ENCODE results near the gene FAM168B.

FAM168B gene

DNA sequence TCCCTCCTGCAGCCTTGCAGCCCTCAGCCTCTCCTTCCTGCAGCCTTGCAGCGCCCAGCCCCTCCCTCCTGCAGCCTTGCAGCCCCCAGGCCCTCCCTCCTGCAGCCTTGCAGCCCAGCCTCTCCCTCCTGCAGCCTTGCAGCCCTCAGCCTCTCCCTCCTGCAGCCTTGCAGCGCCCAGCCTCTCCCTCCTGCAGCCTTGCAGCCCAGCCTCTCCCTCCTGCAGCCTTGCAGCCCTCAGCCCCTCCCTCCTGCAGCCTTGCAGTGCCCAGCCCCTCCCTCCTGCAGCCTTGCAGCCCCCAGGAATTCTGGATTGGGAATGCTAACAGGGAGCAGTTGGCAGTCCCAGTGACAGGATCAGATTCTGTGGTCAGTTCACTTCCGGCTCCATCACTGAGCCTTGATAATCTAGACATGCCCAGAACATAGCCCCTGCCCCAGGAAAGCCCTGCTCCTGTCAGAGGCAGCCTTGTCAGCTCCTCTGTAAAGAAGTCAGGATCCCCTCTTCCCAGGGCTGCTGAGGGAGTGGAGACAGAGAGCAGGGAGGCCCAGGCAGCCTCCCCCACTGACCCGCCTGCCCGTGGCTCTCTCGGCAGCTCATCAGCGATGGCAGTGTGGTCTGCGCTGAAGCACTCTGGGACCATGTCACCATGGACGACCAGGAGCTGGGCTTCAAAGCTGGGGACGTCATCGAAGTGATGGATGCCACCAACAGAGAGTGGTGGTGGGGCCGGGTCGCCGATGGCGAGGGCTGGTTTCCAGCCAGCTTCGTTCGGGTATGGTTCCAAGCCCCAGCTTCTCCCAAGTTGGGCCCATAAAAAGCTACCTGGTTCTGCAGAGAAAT, 54.8 kb downstream of the FAM168B start:
- no peak for DNase-seq

DNA sequence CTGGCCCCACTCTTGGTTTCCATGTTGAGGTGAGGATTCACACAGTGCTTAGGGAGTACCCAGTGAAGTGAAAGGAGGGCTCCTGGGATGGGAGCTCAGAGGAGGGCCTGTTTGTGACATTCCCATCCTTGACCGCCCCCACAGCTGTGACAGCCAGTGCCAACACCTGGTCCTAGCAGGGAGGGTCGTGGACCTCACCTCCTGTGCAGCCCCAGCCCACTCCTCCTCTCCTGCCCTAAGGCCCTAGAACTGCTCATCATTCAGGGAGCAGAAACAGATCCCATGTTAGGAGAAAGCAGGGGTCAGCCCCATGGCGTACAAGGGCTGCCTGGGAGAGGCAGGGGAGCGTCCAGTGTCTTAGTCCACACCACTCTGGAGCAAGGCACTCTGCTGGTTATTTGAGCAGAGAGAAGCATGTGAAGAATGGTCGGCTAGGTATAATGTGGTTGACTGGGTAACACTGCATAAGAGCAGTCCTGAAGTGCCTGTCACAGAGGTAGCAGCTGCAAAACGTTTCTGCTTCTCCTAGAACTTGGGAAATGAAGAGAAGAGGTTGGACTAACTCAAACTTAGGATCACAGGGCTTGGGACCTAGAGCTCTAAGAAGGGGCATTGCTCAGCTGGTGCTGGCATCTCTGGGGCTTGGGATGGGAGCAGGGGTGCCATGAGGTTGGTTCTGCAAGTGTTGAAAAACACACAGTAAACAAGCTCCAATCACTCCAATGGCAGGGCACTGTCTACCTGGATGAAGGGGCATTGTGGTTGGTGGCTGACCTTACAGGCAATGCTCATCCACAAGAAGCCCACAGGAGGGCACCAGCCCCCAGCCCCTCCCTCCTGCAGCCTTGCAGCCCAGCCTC, 55.6 kb downstream of the FAM168B start:
- DNase-seq, result no peak

DNA sequence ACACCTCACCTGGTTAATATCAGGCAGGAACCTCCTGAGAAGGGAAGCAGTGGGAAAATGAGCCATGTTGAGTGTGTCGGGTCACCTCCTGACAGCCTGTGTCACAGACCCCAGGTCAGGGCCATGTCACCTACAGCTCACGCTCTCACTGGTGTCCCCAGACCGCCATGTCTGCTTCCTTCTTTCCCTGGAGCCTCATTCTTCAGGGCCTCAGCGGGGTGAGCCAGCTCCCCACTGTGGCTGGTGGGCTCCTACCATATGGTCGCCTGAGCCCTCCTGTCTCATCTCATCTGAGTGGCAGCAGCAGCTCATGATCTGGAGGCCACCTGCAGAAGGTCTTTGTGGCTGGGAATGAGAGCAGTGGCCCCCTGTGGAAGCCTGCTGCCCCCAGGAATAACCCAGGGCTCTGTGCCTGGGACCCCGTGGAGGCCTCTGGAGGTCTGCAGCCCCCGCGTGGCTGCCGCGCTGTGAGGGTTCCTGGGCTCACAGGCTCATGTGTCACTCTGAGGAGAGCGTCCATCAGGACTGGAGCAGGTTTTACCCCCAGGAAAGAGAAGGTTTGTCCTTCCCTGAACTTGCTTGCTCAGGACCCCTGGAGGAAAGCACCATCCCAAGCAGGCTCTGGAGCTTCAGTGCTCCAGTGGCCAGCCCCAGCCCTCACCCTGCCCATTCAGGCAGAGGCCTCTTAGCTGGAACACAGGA, 56.4 kb downstream of the FAM168B start:
- DNase-seq, result no peak

DNA sequence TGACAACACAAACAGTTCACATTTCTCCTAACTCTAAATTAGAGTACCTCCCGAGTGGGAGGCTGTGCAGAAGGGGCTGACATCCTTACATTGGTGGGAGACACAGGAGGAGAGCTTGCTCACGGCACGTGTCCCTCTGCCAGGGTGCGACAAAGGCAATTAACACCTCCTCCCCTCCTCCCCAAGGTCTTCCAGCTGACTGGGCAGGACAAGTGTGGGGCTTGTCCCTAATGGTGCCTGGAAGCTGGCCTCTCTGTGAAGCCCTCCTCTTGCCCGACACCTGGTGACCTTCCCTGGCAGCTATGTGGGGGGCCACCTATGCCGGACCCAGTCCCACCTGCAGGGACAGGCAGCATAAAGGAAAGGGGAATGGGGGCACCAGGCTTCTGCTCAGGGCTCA, 57.0 kb downstream of the FAM168B start:
- DNase-seq, result no peak

DNA sequence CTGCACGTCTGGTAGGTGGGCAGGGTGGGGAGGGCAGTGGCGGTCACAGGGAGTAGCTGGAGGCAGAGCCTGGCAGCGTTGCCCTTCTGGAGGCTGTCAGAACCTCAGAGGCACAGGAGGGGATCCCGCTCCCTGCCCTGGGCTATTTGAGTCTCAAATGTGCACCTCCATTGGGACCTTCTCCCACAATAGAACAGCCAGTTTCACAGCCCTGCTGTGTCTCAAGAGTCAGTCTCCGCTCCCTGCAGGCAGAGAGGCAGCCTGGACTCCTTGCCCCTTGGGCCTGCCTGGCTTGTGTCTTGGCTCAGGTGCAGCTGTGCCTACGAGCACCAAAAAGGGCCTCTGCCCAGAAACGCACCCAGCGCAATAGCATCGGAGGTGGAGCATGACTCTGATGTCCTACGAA, 57.4 kb downstream of the FAM168B start:
- DNase-seq, result no peak

DNA sequence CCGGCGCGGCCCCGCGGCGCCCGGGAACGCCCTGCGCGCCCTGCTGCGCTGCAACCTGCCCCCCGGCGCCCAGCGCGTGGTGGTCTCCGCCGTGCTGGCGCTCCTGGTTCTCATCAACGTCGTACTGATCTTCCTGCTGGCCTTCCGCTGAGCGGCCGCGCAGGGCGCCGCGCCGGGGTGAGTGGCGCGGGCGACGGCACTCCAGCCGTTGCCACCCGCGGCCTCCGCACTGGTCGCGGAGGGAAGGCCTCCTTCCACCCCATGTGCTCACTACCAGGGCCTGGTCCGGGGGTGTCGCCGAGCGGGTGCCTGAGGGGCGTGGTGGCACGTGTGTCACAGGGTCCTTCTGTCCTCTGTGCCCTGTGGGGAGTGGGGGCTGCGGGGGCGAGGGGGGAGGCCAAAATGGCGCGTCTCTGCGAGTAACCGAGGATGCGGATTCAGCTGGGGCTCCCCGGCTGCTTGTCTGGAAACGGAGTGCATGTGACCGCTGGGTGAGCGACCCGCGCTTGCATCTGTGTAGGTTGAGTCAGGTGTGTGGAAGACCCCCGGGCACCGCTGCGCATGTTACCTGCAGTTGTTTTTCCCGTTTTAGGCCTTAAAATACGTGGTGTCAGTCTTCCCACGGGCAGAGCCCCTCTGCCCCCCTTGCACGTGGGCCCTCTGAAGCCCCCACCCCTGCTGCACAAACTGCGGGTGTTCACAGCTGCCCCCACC, 58.0 kb downstream of the FAM168B start:
- DNase-seq, result no peak

DNA sequence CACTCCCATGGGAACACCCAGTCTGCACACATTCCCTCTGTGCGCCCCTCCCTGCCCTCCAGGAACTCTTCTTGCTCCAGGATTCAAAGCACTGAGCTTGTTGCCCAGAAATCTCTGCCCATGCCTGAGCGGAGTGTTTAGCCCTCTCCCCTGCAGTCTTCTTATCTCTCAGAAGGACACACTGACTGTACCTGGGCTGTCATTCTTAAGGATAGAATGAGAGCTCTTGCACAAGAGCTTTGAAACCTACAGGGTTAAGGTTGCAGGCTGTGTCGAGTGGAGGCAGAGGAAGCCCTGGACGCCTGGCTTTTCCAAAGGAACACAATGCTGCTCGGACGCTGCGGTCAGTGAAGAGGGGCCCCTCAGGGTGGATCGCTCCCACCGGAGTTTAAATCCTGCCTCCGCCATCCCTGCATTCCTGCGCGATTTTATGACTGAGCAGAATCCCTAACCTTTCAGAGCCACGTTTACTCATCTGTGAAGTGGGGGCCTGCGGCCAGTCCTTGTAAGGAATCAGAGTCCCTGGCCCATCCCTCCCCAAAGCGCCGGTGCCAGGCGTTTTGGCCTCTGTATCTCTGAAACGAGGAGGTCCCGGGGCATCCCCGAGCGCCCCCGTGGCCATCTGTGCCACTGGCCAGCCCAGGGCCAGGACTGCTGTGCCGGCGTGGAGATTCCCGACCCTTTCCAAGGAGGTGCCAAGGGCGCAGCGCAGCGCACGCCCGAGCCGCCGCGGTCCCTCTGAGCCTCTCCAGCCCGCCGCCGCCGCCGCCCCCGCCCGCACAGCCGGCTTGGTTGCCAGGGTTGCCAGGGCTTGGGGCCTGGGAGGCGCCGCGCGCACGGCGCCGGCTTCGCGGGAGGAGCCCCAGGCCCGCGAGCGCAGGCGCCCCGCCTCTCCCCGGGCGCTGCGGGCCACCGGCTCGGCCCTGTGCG, 58.9 kb downstream of the FAM168B start:
- no peak for DNase-seq

DNA sequence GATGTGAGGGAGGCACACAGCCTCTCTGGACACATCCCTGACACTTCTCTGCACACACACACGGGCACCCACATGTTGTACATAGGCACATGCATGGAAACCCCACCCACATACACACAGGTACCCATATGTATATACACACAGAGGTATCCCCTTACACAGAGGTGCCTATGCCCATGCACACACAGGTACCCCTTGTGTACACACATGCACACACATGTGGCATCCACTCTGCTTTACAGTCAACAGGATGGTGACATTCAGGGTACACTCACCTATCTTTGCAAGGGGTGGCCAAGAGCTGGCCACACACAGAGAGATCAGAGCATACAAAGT, 59.5 kb downstream of the FAM168B start:
- DNase-seq, result no peak

DNA sequence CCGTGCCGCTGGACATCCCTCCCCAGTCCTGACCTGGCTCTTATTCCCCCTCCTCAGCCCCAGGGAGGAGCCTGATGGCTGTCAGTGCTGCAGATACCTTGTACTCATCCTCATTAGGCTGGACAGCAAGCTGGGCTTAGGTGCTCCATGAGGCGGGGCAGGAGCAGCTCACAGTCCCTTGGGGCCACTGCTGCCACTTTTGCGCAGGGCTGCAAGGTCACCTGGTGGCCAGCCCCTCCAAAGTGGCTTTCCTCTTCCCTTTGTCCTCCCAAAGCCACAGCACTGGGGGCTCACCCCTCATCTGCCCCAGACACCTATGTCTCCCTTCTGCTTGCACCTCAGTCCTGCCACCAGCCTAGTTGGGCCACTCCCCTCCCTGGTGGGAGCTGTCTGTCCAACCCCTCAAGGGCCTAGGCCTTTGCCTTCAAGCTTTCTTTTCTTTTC, 60.8 kb downstream of the FAM168B start:
- no peak for DNase-seq

DNA sequence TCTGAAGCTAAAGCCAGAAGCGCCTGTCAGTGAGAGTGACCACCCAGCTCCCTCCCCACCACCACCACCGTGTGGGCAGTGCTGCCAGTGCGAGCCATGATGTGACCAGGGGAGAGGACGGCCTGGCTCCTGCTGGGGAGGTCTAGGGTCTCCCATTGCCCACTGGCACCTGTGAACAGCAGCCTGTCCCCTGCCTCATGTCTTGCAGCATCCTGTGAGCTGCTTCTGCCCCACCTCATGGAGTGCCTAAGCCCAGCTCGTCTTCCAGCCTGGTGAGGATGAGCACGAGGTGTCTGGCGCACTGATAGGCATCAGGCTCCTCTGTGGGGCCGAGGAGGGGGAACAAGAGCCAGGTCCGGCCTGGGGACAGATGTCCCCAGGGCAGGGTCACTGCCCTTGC, 61.4 kb downstream of the FAM168B start:
- no peak for DNase-seq

DNA sequence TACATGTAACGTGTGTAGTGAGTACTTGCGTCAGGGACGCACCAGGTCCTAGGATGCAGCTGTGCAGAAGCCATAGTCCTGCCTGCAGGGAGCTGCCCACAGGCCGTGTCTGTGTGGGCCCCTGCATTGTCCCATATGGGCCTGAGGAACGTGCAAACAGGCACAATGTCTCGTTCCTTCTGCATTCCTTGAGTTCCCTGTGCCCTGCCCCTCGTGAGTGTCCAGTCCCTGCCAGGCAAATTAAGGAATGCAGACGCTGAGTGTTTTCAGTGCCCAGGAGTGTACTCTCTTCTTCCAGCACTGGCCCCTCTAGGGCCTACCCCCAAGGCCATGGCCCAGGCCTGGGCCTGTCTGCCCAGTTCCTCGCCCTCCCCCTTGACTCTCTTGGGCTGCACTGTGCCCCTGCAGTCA, 61.8 kb downstream of the FAM168B start:
- no peak for DNase-seq

DNA sequence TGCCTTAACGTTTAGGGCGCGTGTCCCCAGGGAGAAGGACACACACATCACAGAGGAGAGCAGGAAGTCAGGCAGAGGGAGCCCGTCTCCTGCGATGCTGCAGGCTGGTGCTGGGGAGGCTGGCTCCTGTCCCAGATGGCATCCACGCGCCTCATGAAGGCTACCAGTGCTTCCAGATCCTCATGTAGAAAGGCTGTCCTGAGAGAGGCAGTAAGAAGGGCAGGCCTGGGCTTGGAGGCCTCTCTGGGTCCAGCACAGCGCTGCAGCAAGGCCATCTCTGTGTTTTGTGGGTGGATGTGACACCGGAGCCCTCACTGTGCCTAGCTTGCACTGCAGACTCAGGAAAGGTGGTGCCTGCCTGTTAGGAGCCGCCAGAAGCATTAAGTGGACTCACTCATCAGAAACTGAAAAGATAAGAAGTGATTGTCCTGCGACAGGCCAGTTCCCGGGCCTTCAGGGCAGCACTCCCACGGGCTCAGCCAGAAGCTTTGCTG, 62.7 kb downstream of the FAM168B start:
- no peak for DNase-seq

DNA sequence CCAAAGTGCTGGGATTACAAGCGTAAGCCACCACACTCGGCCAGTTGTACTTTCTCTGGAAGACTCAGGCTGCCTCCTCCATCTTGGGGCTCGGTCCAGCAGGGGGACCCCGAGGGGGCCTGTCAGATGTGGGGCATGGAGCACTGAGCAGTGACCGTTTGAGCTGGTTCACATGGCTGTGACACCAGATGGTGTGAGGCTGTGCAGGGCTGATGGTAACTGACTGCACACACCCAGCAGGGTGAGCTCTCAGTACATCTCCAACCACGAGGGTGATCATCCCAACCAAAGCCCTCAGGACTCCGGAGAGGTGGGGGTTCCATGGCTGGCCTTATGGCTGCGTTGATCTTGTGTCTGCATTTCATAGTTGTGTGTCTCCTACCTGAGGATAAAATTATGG, 63.4 kb downstream of the FAM168B start:
- DNase-seq, result no peak

DNA sequence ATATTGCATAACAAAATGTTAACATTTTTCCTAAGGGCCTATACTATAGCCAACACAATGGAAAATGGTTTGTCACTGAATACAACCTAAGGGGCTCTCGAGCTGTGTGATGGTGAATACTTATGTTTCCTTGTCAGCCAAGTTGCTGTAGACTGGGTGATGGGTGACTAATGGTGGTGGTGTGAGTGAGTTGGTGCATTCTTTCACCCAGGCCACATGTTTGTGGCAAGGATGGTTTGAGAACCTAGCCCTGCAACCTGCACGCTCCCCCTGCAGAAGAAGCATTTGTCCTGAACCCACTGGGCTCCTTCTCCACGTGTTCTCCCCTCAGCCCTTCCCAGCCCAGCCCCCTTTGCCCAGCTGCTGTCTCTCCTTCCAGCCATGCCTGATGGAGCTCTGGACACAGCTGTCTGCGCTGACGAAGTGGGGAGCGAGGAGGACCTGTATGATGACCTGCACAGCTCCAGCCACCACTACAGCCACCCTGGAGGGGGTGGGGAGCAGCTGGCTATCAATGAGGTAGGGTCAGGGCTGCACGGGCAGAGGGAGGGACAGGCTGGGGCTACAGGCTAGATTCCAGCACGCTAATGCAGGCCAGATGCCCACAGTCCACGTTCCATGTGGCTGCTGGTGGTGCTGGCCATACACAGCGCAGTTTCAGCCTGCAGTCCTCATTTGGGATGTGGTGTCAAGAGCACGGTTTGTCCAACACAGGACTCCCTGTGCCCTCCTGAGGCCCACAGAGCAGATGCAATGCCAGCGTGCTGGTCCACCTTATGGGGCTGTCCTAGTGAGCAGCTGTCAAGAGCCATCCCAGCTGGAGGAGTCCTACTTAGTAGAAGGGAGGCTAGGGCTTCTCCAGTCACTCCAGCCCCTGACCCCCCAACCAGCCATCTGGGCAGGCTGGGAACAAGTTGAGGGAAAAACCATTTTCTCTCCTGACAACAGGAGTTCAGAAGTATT, 65.4 kb downstream of the FAM168B start:
- DNase-seq, result peak; percentile 33 to 73

DNA sequence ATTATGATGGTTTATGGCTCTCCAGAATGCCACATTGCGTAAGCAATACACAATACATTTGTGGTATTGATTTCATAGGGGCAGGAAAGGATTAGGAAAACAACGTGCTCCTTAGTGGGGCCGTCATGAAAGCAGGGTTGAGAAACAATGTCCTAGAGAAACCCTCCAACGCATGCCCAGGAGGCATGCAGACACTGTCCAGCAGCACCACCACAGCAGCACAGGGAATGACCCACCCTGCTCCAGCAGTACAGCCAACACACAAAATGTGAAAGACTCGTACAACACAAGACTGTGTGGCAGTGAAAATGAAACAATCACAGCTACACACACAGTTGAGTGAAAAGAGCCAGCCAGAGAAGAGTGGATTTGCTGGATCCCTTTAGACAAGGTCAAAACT, 66.3 kb downstream of the FAM168B start:
- no peak for DNase-seq

DNA sequence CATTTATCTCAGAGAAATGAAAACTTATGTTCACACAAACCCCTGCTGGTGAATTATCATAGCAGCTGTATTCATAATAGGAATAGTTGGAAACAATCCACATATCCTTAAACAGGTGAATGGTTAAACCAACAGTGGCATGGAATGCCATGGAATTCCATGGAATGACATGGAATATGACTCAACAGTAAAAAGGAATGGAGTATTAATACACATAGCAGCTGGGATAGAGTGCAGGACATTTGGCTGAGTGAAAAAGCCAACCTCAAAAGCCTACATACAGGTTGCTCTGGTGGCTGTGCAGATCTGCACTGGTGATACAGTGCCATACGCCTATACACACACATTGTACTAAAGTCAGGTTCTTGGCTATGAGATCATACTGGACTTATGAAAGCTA, 69.5 kb downstream of the FAM168B start:
- no peak for DNase-seq

DNA sequence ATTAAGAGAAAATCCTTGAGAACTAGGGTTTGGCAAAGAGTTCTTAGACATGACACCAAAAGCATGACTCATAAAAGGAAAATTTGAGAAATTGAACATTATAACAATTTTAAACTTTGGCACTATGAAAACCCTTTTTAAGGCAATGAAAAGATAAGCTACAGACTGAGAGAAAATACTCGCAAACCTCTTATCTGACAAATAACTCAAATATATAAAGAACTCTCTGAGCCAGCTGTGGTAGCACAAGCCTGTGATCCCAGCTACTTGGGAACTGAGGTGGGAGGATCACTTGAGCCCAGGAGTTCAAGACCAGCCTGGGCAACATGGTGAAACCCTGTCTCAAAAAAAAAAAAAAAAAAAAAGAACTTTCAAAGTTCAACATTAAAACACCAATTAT, 70.5 kb downstream of the FAM168B start:
- DNase-seq, result no peak

DNA sequence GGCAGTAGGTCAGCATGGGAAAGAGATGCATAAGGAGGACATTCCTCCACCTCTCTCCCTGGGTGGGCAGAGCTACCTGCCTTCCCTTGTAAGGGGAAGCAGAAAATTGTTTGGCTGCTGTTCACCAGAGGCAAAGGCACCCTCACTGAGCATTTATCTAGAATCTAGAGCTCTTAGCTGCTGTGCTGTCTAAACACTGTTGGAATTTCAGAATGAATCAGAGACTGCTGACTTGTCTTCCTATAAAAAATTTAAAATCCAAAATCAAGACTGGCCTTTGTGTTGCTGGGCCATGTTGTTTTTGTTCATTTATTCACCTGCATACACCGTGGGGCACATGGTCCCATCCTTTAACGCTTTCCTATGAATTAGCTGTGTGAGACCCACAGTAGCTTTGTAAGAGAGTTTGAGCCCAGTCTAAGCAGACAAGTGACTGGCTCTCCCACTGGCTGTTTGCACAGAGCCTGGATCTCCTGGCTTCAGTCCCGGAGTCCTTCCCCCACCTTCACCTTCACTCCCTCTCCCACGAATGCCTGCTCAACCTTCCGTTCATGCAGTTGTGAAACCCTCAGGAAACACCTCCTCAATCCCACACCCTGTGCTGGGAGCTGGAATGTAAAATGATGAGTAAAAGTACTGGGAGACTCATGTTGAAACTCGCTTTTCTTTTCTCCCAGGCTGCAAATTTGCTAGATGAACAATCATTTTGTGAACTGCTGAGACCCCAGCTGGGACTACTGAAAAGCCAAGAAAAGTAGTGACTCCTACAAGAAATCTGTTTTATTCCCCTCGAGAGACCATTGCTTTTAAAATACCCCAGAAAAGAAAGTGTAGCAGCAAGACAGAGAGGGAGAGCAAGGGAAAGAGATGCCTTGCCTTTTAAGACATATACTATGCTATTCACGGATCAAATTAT, 76.2 kb downstream of the FAM168B start:
- no peak for DNase-seq

DNA sequence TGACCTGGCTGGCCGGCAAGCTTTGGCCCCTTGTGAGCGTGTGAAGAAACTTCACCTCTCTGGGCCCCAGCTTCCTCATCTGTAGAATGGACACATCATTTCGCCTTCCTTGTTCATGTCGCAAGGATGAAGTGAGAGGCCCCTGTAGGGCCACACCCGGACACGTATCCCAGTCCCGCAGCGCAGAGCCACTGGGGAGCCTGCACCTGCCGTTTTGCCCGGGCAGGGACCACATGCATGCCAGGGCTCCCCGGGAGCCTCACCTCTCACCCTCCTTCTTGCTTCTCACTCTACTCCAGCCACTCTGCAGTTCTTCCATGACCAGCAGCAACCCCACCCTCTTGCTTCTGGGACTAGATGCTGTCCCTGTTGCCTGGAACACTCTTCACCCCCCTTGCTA, 77.5 kb downstream of the FAM168B start:
- no peak for DNase-seq
